ENCODE measurements around the gene MACROH2A2.
"Not testable (repeated sequence)": the region's sequence is repeated elsewhere in the genome, so short reads cannot be mapped to it uniquely, and the experiment has no call there.

MACROH2A2 gene

GRCh38 chr10:70066190-70066589 is 13.5 kb downstream of the MACROH2A2 start:
- in situ Hi-C loops (cut with HindIII; ENCODE audit: low sequenced_read_pairs), result no loop called here

GRCh38 chr10:70067586-70067985 is 14.9 kb downstream of the MACROH2A2 start:
- in situ Hi-C loops (cut with HindIII; ENCODE audit: low sequenced_read_pairs), result no loop called here

- in situ Hi-C loops (cut with HindIII; ENCODE audit: low sequenced_read_pairs), result no loop called here
Observed at GRCh38 chr10:70068925-70069324, 16.3 kb downstream of the MACROH2A2 start.

- in situ Hi-C loops (cut with HindIII; ENCODE audit: low sequenced_read_pairs), result no loop called here
Observed at GRCh38 chr10:70069346-70069745, 16.7 kb downstream of the MACROH2A2 start.

GRCh38 chr10:70070834-70071233 is 18.2 kb downstream of the MACROH2A2 start:
- in situ Hi-C loops (cut with HindIII; ENCODE audit: low sequenced_read_pairs), result no loop called here

GRCh38 chr10:70074165-70074564 is 21.5 kb downstream of the MACROH2A2 start:
- in situ Hi-C loops (cut with HindIII; ENCODE audit: low sequenced_read_pairs), result no loop called here

- in situ Hi-C loops (cut with HindIII; ENCODE audit: low sequenced_read_pairs), result no loop called here
Observed at GRCh38 chr10:70074971-70075370, 22.3 kb downstream of the MACROH2A2 start.

GRCh38 chr10:70078329-70078728 is 25.7 kb downstream of the MACROH2A2 start:
- in situ Hi-C loops (cut with HindIII; ENCODE audit: low sequenced_read_pairs), result no loop called here

GRCh38 chr10:70078937-70079336 is 26.3 kb downstream of the MACROH2A2 start:
- in situ Hi-C loops (cut with HindIII; ENCODE audit: low sequenced_read_pairs), result no loop called here

- in situ Hi-C loops (cut with HindIII; ENCODE audit: low sequenced_read_pairs), result not testable (repeated sequence)
Observed at GRCh38 chr10:70080789-70081188, 28.1 kb downstream of the MACROH2A2 start.

GRCh38 chr10:70084189-70084588 is 31.5 kb downstream of the MACROH2A2 start:
- in situ Hi-C loops (cut with HindIII; ENCODE audit: low sequenced_read_pairs), result no loop called here

- in situ Hi-C loops (cut with HindIII; ENCODE audit: low sequenced_read_pairs), result no loop called here
Observed at GRCh38 chr10:70085975-70086613, 33.4 kb downstream of the MACROH2A2 start.

GRCh38 chr10:70087616-70088307 is 35.1 kb downstream of the MACROH2A2 start:
- in situ Hi-C loops (cut with HindIII; ENCODE audit: low sequenced_read_pairs), result no loop called here

GRCh38 chr10:70088308-70088698 is 35.7 kb downstream of the MACROH2A2 start:
- in situ Hi-C loops (cut with HindIII; ENCODE audit: low sequenced_read_pairs), result no loop called here

GRCh38 chr10:70090013-70090412 is 37.4 kb downstream of the MACROH2A2 start:
- in situ Hi-C loops (cut with HindIII; ENCODE audit: low sequenced_read_pairs), result no loop called here

- in situ Hi-C loops (cut with HindIII; ENCODE audit: low sequenced_read_pairs), result no loop called here
Observed at GRCh38 chr10:70090951-70091350, 38.3 kb downstream of the MACROH2A2 start.

- in situ Hi-C loops (cut with HindIII; ENCODE audit: low sequenced_read_pairs), result no loop called here
Observed at GRCh38 chr10:70092389-70092718, 39.7 kb downstream of the MACROH2A2 start.

GRCh38 chr10:70093335-70093944 is 40.8 kb downstream of the MACROH2A2 start:
- in situ Hi-C loops (cut with HindIII; ENCODE audit: low sequenced_read_pairs), result no loop called here

GRCh38 chr10:70094250-70094649 is 41.6 kb downstream of the MACROH2A2 start:
- in situ Hi-C loops (cut with HindIII; ENCODE audit: low sequenced_read_pairs), result no loop called here

- in situ Hi-C loops (cut with HindIII; ENCODE audit: low sequenced_read_pairs), result no loop called here
Observed at GRCh38 chr10:70096016-70096704, 43.5 kb downstream of the MACROH2A2 start.

GRCh38 chr10:70096705-70097420 is 44.2 kb downstream of the MACROH2A2 start:
- in situ Hi-C loops (cut with HindIII; ENCODE audit: low sequenced_read_pairs), result no loop called here

Measured in DLD1 (cell line).